GM10266 (cell line): ENCODE results near the gene SERINC2.

Experiments used
- DNase-seq: peaks from one replicate; pipeline ENCODE4 v3.0.0; 2012; ENCODE audit errors: extremely low spot score
- TF ChIP-seq, protein P1 (sequence below): IDR thresholded peaks from 2 replicates; pipeline ENCODE4 v1.5.1; 2012; ENCODE audit warnings: mild to moderate bottlenecking, low read depth; ENCODE audit not compliant: control insufficient read depth, insufficient read depth; ENCODE audit errors: missing control alignments

The SERINC2 gene

GRCh38 chr1:31441970-31442647 lies 29.1 kb downstream of the SERINC2 start:
- no peak for DNase-seq
- TF ChIP-seq, protein P1, sequence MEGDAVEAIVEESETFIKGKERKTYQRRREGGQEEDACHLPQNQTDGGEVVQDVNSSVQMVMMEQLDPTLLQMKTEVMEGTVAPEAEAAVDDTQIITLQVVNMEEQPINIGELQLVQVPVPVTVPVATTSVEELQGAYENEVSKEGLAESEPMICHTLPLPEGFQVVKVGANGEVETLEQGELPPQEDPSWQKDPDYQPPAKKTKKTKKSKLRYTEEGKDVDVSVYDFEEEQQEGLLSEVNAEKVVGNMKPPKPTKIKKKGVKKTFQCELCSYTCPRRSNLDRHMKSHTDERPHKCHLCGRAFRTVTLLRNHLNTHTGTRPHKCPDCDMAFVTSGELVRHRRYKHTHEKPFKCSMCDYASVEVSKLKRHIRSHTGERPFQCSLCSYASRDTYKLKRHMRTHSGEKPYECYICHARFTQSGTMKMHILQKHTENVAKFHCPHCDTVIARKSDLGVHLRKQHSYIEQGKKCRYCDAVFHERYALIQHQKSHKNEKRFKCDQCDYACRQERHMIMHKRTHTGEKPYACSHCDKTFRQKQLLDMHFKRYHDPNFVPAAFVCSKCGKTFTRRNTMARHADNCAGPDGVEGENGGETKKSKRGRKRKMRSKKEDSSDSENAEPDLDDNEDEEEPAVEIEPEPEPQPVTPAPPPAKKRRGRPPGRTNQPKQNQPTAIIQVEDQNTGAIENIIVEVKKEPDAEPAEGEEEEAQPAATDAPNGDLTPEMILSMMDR, result no peak

GRCh38 chr1:31442648-31442994 lies 29.6 kb downstream of the SERINC2 start:
- no peak for DNase-seq

DNA sequence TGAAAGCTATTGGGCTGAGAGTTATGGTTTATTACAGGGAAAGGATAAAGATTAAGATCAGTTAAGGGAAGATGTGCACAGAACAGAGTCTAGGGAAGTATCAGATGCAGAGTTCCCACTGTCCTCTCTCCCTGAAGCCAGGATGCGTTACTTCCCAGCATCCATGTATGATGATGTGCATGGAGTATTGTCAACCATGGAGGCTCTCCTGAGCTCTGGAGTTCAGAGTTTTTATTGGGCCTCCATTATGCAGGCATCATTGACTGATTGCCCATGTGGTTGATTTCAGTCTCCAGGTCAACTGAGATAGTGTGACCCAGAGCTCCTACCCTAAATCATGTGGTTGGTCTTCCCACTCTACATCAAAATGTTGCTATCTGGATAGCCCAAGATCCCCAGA lies 30.7 kb downstream of the SERINC2 start:
- no peak for DNase-seq
- TF ChIP-seq, protein P1, result no peak

More at GRCh38 chr1:31442648-31442994, 29.6 kb downstream of the SERINC2 start:
- TF ChIP-seq, protein P1, result no peak

DNA sequence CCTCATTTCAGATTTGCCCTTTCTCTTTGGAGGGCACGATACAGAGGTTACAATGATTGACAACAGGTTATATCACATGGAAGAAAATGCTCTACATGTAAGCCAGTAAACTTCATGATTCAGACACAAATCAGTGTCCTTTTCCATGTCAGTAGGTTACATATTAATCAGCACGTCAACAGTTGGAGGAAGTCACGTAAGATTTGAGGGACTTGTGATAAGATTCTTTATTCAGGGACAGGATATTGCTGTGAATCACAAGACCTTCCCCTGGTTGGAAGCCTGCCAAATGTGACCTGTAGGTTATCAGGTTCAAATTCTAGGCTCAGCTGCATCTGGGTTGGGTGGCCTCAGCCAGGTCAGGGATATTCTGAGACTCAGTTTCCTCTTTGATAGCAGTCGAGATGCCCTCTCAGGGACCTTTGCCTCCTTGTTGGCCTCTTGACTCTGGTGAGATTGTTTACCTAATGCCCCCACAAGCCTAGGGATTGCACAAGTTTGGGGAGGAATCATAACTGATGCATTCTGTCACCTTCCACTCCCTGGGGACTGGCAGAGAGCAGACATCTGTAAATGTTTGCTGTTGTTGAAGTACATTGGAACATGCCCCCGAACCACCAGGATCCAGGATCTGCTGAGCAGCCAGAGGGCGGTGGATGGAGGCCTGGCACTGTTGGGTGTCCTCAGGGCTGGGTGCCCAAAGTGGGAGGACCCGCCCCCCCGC lies 31.9 kb downstream of the SERINC2 start:
- TF ChIP-seq, protein P1, result no peak
- DNase-seq, result no peak

- DNase-seq, result no peak
- TF ChIP-seq, protein P1, result no peak
Observed at GRCh38 chr1:31445951-31446350, 32.9 kb downstream of the SERINC2 start.

DNA sequence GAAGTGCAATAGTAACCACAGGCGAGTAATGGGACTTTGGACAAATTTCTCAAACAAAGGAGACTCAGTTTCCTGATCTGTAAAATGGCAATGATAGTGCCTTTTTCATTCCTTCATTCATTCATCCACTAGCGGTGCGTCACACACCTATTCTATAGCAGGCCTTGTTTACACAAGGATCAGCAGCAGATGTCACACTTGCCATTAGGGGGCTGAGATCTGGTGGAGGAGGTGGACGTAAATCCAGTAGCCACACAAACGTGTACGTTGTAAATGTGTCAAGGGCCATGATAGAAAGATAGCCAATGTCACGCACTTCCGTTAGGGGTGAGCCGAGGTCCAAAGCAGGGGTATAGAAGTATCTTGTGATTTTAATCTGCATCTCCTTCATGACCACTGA lies 34.2 kb downstream of the SERINC2 start:
- no peak for DNase-seq
- TF ChIP-seq, protein P1, result no peak

GRCh38 chr1:31453384-31454079 lies 40.5 kb downstream of the SERINC2 start:
- no peak for DNase-seq
- TF ChIP-seq, protein P1, result no peak
